ENCODE results near the gene SLC26A11.

DNA sequence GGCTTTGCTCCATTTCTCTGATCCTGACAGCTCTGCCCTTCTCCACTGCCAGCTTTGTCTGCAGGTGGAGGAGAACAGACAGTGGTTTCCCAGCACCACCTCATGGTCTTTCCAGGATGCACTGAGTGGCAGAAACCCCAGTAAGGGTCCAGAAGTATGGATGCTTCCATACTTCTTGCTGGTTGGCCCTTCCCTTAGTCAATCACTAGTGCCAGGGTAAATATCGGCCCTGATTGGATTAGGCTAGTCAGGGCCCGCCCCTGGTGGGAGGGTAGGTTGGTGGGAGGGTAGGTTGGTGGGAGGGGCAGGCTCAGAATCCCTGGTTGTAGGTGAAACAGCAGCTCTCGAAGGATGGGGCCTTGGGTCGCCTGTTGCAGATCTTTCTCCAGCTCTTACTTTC lies 50.6 kb downstream of the SLC26A11 start:
- TF ChIP-seq, protein P1, sequence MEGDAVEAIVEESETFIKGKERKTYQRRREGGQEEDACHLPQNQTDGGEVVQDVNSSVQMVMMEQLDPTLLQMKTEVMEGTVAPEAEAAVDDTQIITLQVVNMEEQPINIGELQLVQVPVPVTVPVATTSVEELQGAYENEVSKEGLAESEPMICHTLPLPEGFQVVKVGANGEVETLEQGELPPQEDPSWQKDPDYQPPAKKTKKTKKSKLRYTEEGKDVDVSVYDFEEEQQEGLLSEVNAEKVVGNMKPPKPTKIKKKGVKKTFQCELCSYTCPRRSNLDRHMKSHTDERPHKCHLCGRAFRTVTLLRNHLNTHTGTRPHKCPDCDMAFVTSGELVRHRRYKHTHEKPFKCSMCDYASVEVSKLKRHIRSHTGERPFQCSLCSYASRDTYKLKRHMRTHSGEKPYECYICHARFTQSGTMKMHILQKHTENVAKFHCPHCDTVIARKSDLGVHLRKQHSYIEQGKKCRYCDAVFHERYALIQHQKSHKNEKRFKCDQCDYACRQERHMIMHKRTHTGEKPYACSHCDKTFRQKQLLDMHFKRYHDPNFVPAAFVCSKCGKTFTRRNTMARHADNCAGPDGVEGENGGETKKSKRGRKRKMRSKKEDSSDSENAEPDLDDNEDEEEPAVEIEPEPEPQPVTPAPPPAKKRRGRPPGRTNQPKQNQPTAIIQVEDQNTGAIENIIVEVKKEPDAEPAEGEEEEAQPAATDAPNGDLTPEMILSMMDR (IDR thresholded peaks at IDR 0.05) = no peak
- TF ChIP-seq POLR2A (IDR thresholded peaks at IDR 0.05) (no peak), EP300 (IDR thresholded peaks at IDR 0.05; ENCODE audit: low read depth) (no peak)

All from transverse colon (tissue), 3 donors.